ENCODE data around the gene IGFBP5. TPM values are rescaled to one million over a fixed set of nuclear protein-coding genes. Genes with fewer than 3 reads are reported as not detected.

IGFBP5 gene
- polyA plus RNA-seq, 3 donors = not detected

- no peaks in the 10 kb centered on the region for H3K4me1 ChIP-seq (ENCODE audit: control insufficient read depth in 1 of 2, insufficient read depth in 2 of 2, low read length in 2 of 2)
- H3K4me2 ChIP-seq (replicated peaks; ENCODE audit: extremely low read depth, low read length, poor library complexity, severe bottlenecking) = no peak overlapping the region
These were observed 30.1 kb downstream of the IGFBP5 start for GRCh38 chr2:216665242-216665641.

GRCh38 chr2:216664593-216665034, 30.7 kb downstream of the IGFBP5 start:
- Histone ChIP-seq H3K9me3 (replicated peaks in 1 of 2; ENCODE audit: control insufficient read depth in 1 of 2, insufficient read depth in 1 of 2, low read length in 2 of 2) (no peaks in the 10 kb centered on the region), H4K20me1 (ENCODE audit: insufficient read depth, low read length) (no peaks in the 10 kb centered on the region), H3K79me2 (ENCODE audit: insufficient read depth, low read length) (no peaks in the 10 kb centered on the region), H3K27me3 (ENCODE audit: control insufficient read depth in 2 of 2, insufficient read depth in 2 of 2, low read length in 2 of 2) (no peaks in the 10 kb centered on the region), H2AFZ (ENCODE audit: insufficient read depth, low read depth, low read length, poor library complexity, severe bottlenecking) (no peak overlapping the region), H3K4me2 (replicated peaks; ENCODE audit: extremely low read depth, low read length, poor library complexity, severe bottlenecking) (no peak overlapping the region), H3K4me3 (replicated peaks in 1 of 3; ENCODE audit: low read depth in 2 of 3, low read length in 3 of 3) (no peak overlapping the region), H3K4me1 (ENCODE audit: control insufficient read depth in 1 of 2, insufficient read depth in 2 of 2, low read length in 2 of 2) (no peaks in the 10 kb centered on the region), H3K27ac (ENCODE audit: low read depth in 1 of 2, low read length in 2 of 2) (no peak overlapping the region), H3K36me3 (replicated peaks in 1 of 2; ENCODE audit: control insufficient read depth in 1 of 2, insufficient read depth in 2 of 2, low read length in 2 of 2) (no peaks in the 10 kb centered on the region), H3K9ac (ENCODE audit: insufficient read depth, low read length, poor library complexity, severe bottlenecking) (no peak overlapping the region)
- Mint-ChIP-seq H3K27me3 (ENCODE audit: low read depth in 3 of 3) (peaks cover 2 to 11% (median 3%) of the 10 kb centered on the region in 3 donors), H3K36me3 (no peaks in the 10 kb centered on the region), H3K4me3 (no peak overlapping the region), H3K27ac (no peak overlapping the region), H3K4me1 (no peaks in the 10 kb centered on the region), H3K9me3 (no peaks in the 10 kb centered on the region)
- no CpG with 5 or more reads among the region's 6 CpGs for WGBS (ENCODE audit: insufficient coverage)
- TF ChIP-seq CTCF (IDR thresholded peaks at IDR 0.05) = no peak
- DNase-seq = no peak
- intact Hi-C loops (cut with micrococcal nuclease) = loop anchor here (5.0 to 10.0 kb wide), 2 partner anchors 630 to 632 kb away; no protein-coding TSS in a partner anchor

More at GRCh38 chr2:216665242-216665641, 30.1 kb downstream of the IGFBP5 start:
- H3K79me2 ChIP-seq (ENCODE audit: insufficient read depth, low read length) = no peaks in the 10 kb centered on the region
- H3K36me3 Mint-ChIP-seq = no peaks in the 10 kb centered on the region
- no peak overlapping the region for H3K27ac ChIP-seq (ENCODE audit: low read depth in 1 of 2, low read length in 2 of 2)
- no peak overlapping the region for H3K4me3 Mint-ChIP-seq
- peaks cover 5 to 11% (median 6%) of the 10 kb centered on the region in 3 donors for H3K27me3 Mint-ChIP-seq (ENCODE audit: low read depth in 3 of 3)
- H3K27me3 ChIP-seq (ENCODE audit: control insufficient read depth in 2 of 2, insufficient read depth in 2 of 2, low read length in 2 of 2) = no peaks in the 10 kb centered on the region
- H3K9ac ChIP-seq (ENCODE audit: insufficient read depth, low read length, poor library complexity, severe bottlenecking) = no peak overlapping the region
- no peak overlapping the region for H3K27ac Mint-ChIP-seq
- H4K20me1 ChIP-seq (ENCODE audit: insufficient read depth, low read length) = no peaks in the 10 kb centered on the region
- no peak overlapping the region for H3K4me3 ChIP-seq (replicated peaks in 1 of 3; ENCODE audit: low read depth in 2 of 3, low read length in 3 of 3)
- 100% methylated on average over 1 of the region's 7 CpGs for WGBS (ENCODE audit: insufficient coverage)
- no peaks in the 10 kb centered on the region for H3K9me3 Mint-ChIP-seq
- H3K9me3 ChIP-seq (replicated peaks in 1 of 2; ENCODE audit: control insufficient read depth in 1 of 2, insufficient read depth in 1 of 2, low read length in 2 of 2) = no peaks in the 10 kb centered on the region
- no peak for DNase-seq
- intact Hi-C loops (cut with micrococcal nuclease) = loop anchor here (5.0 to 10.0 kb wide), 2 partner anchors 630 to 633 kb away; no protein-coding TSS in a partner anchor
- no peaks in the 10 kb centered on the region for H3K4me1 Mint-ChIP-seq
- no peaks in the 10 kb centered on the region for H3K36me3 ChIP-seq (replicated peaks in 1 of 2; ENCODE audit: control insufficient read depth in 1 of 2, insufficient read depth in 2 of 2, low read length in 2 of 2)
- TF ChIP-seq CTCF (IDR thresholded peaks at IDR 0.05) = no peak
- H2AFZ ChIP-seq (ENCODE audit: insufficient read depth, low read depth, low read length, poor library complexity, severe bottlenecking) = no peak overlapping the region

Data from CD14-positive monocyte (primary cell).